ENCODE data around the gene WDR90.

The WDR90 gene

DNA sequence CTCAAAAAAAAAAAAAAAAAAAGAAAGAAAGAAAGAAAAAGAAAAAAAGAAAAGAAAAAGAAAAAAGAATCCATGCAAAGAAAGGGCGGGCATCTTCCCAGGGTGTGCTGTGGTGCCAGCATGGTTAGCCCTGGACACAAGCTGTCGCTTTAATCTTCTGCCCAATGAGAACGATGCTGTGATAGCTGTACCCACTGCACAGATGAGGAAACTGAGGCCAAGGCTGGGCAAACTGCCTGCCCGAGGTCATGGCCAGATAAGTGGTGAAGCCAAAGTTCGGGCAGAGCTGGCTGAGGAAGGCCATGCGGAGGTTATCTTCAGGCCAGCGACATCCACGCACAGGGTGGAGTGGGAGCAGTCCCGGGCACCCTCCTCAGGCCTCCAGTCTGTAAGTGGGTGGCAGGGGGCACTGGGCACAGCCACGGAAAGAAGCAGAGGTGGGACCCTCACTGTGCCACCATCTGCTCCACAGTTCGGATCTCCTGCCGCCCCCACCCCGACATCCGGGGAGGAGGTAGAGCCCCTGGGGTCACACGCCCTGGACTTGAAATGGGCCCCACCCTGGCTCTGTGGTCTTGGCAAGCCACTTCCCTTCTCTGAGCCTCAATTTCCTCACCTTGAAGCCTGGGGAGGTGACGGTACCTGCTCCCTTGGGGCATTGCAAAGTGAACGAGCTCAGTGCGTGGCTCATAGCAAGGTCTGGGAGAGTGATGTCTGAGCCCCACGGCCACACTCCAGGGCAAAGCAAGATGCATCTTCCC is 49.9 kb downstream of the WDR90 start:
- TF ChIP-seq CTCF (IDR thresholded peaks at IDR 0.05): no peak

- TF ChIP-seq CTCF (IDR thresholded peaks at IDR 0.05): no peak
Observed at GRCh38 chr16:700684-701584, 51.8 kb downstream of the WDR90 start.

DNA sequence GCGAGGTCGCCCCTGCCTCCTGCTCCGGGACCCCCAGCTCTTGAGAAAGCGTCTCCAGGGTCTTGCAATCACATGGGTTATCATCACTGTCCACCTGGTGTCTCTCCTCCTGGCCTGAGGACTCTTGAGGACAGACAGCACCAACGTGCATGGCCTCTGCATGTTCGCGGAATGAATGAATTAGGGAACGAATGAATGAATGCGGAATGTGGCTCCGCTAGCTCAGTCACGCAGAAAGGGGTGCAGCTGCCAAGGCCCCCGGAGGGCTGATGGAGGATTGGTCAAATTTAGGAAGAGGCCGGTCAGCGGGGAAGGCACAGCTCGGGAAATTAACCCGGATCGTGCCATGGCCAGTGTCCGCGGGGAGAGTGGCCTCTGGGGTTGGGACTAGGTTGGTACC is 53.2 kb downstream of the WDR90 start:
- no peak for TF ChIP-seq CTCF (IDR thresholded peaks at IDR 0.05)

DNA sequence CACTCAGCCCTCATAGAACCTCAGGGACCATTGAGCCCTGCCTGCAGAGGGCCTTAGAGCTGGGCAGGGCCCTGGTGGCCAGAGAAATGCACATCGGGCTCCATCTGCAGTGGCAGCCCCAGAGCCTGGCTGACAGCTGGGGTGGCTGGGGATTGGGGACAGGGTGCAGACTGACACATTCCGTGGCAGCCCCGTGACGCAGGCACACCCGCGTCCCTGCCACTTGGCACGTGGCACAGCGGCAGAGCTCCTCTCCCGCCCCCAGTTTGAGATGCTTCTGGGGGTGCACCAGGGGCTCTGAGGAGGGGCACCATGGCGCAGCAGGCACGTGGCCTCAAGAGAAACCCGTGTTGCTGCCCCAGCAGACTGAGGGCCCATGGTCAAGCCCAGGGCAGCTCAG is 54.2 kb downstream of the WDR90 start:
- TF ChIP-seq CTCF (IDR thresholded peaks at IDR 0.05): no peak

DNA sequence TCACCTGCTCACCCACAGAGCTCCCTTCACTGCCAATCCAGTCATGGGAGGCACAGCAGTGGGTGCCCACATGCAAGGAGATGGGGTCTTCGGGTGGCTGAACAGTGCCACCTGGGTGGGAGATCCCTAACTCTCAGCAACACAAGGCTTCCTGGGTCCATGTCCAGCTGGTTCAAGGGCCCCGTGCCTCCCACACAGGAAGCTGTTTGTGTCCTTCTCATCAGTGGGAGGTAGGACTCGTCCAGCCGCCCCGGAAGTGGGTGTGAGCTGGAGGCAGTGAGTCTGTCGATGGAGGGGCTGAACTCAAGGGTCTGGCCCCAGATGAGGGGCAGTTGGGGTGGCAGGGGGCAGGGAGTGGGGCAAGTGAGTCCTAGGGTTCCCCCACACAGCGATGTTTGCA is 54.9 kb downstream of the WDR90 start:
- no peak for TF ChIP-seq CTCF (IDR thresholded peaks at IDR 0.05)

DNA sequence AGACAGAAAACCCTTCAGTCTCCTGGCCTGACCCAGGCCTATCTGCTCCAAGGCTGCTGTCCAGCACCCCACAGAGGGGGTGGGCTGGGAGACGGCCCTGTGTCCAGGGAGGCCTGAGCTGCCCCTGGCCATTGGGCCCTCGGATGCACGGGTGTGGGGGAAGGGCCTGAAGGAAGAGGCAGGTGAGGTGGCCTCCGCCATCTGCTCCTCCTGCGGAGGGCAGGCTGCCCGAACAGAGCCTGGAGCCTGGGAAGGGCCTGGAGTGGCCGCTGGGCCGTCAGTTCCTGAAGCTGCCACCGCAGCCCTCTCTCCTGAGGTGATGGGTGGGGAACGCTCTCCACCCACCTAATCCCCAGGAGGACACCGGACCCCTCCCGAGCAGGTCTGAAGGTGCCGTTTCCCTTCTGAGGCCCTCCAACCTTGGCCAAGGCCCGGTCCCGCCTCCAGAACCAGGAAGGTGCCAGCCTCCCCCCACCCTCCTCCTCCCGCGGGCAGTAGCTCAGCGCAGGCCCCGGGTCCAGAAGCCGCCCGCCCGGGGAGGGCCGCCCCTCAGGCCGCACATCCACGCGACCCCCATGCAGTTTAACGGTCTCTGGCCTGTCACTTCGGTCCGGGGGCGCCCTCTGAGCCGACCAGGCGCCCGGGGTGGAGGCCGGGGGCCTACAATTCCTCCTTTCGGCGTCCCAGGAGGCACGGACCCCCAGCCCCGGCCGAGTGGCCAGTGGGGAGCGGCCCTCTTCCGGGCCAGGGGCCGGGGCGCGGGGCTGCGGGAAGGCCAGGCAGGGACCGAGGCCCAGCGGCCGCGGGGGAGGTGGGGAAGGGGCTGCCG is 55.6 kb downstream of the WDR90 start:
- TF ChIP-seq CTCF (IDR thresholded peaks at IDR 0.05): no peak

Data from LNCAP (cell line).